Activated CD4-positive, alpha-beta T cell treated with anti-CD3 and anti-CD28 coated beads, Interleukin-2, amount 10 ng/mL, durations not matched to agents 24 days and 14 days (primary cell): Measurements from ENCODE around the gene TBX18. TPM values are rescaled to one million over a fixed set of nuclear protein-coding genes. Genes with fewer than 3 reads are reported as not detected.

Source experiments
- DNase-seq: peaks from one replicate; pipeline ENCODE4 v3.0.0; 2022
- H3K27ac Mint-ChIP-seq: one replicate; pipeline ENCODE4 v1.8.0; 2022; ENCODE audit warnings: mild to moderate bottlenecking, mixed read lengths
- H3K27me3 Mint-ChIP-seq: one replicate; pipeline ENCODE4 v1.8.0; 2022; ENCODE audit warnings: mixed read lengths
- H3K36me3 Mint-ChIP-seq: one replicate; pipeline ENCODE4 v1.8.0; 2022; ENCODE audit warnings: low read depth, mild to moderate bottlenecking, mixed read lengths
- H3K4me1 Mint-ChIP-seq: one replicate; pipeline ENCODE4 v1.8.0; 2021; ENCODE audit warnings: mixed read lengths
- H3K4me3 Mint-ChIP-seq: one replicate; pipeline ENCODE4 v1.8.0; 2022; ENCODE audit warnings: mild to moderate bottlenecking, moderate library complexity, mixed read lengths
- H3K9me3 Mint-ChIP-seq: one replicate; pipeline ENCODE4 v1.8.0; 2021; ENCODE audit warnings: mixed read lengths
- intact Hi-C: fragments of 100-400 bp; cut with micrococcal nuclease; formaldehyde crosslinking; loops from one replicate; pipeline ENCODE4 v1.15.1; 2023
- total RNA-seq: library from RNA; stranded (reverse); gene quantifications from 2 replicates; pipeline ENCODE4 v1.2.3, GENCODE V29; 2022

TBX18 gene
- total RNA-seq, 1 donor from 2014 or later = not detected

DNA sequence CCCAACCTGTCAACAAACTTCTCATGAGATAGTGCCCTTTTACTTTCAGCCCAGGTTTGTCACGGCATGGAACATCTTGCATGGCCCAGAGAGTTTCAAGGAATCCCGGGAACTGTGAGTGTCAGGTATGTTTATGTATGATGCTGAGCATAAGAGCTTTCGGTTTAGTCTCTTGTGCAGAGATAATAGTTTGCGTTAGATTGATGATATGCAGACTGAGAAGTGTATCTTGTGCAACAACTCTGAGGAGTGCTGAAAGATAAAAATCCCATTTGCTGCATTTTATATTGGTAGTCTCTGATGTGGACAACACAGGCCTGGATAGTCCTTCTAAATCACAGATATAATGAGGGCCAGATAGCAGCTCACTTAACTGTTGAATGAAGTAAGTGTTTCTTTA, 99.0 kb downstream of the TBX18 start:
- no peak for DNase-seq
- no peak overlapping the region for H3K27ac Mint-ChIP-seq
- no peak overlapping the region for H3K4me3 Mint-ChIP-seq
- H3K36me3 Mint-ChIP-seq = no peaks in the 10 kb centered on the region
- intact Hi-C loops = no loop called here
- H3K4me1 Mint-ChIP-seq = no peaks in the 10 kb centered on the region
- H3K9me3 Mint-ChIP-seq = no peaks in the 10 kb centered on the region
- H3K27me3 Mint-ChIP-seq = no peaks in the 10 kb centered on the region

DNA sequence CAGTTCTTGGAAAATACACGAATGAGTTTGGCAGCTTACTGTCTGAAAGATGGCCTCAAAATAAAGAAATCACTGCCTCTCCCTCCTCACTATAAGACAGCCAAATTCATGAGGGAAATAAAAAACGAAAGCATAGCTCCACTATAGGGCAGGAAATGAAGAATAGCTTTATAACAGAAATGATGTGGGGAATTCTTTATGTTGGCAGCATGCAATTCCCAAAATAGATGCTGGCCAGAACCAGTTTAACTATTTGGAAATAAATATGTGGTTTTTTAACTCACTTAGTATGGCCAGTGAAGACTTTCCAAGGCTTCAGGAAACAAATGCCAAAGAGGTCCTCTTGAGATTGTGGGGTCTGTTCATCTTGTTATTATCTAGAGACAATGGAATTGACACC, 100.5 kb downstream of the TBX18 start:
- Mint-ChIP-seq H3K4me1 (no peaks in the 10 kb centered on the region), H3K27ac (no peak overlapping the region), H3K4me3 (no peak overlapping the region), H3K27me3 (no peaks in the 10 kb centered on the region), H3K36me3 (no peaks in the 10 kb centered on the region), H3K9me3 (no peaks in the 10 kb centered on the region)
- intact Hi-C loops = no loop called here
- DNase-seq = no peak

DNA sequence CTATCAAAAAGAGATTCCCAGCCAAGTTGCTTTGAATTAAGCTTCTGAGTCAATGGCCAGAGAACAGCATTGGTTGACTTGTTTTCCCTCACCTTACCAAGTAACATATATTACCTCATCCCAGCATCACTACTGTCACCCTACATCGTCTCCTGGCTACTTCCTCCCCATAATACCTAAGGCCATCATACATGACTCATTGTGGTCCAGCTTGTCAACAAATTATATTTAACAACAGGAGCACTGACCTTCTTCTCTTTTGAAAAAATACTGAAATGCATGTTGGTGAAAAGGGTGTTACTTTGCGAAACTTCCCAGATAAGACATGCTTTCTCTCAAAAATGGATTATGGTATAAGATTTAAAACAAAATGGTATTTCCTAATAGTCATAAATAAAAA, 106.9 kb downstream of the TBX18 start:
- intact Hi-C loops = no loop called here
- Mint-ChIP-seq H3K27ac (no peak overlapping the region), H3K4me1 (no peaks in the 10 kb centered on the region), H3K9me3 (no peaks in the 10 kb centered on the region), H3K36me3 (no peaks in the 10 kb centered on the region), H3K27me3 (no peaks in the 10 kb centered on the region), H3K4me3 (no peak overlapping the region)
- no peak for DNase-seq

DNA sequence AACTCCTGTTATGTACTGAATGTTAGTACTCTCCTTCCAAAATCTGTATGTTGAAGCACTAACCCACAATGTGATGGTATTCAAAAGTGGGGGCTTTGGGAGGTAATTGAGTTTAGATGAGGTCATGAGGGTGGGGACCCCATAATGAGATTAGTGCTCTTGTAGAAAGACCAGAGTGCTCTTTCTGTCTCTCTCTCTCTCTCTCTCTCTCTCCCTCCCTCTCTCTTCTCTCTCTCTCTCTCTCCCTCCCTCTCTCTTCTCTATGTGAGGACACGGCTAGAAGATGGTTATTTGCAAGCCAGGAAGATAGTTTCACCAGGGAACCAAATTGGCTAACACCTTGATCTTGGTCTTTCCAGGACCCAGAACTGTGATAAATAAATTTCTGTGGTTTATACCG, 107.4 kb downstream of the TBX18 start:
- Mint-ChIP-seq H3K27ac (no peak overlapping the region), H3K4me3 (no peak overlapping the region), H3K9me3 (no peaks in the 10 kb centered on the region), H3K4me1 (no peaks in the 10 kb centered on the region), H3K27me3 (no peaks in the 10 kb centered on the region), H3K36me3 (no peaks in the 10 kb centered on the region)
- no peak for DNase-seq
- intact Hi-C loops = no loop called here

DNA sequence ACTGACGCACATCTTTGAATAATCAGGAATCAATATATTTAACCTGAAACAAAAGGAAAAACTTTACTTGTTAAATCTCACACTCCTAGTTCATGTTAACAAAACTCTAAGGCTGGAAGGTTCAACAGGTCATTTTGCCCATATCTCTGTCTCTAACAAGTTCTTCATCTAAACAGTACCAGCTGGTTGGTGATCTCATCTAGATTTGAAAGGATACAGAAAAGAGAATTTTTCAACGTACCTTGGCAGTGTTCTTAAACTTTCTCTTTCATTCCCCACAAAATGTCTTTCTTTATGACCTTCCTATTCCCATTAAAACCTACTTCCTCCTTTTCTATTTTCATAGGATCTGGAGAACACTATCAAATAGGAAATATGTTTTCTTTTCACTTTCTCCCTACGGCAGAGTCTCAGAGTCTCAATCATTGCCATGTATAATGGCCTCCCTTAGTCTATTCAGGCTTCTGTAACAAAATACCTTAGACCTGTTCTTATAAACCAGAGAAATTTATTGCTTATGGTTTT, 111.3 kb downstream of the TBX18 start:
- Mint-ChIP-seq H3K4me3 (no peak overlapping the region), H3K4me1 (no peaks in the 10 kb centered on the region), H3K9me3 (no peaks in the 10 kb centered on the region), H3K27me3 (no peaks in the 10 kb centered on the region), H3K36me3 (no peaks in the 10 kb centered on the region), H3K27ac (no peak overlapping the region)
- intact Hi-C loops = no loop called here
- DNase-seq = no peak

DNA sequence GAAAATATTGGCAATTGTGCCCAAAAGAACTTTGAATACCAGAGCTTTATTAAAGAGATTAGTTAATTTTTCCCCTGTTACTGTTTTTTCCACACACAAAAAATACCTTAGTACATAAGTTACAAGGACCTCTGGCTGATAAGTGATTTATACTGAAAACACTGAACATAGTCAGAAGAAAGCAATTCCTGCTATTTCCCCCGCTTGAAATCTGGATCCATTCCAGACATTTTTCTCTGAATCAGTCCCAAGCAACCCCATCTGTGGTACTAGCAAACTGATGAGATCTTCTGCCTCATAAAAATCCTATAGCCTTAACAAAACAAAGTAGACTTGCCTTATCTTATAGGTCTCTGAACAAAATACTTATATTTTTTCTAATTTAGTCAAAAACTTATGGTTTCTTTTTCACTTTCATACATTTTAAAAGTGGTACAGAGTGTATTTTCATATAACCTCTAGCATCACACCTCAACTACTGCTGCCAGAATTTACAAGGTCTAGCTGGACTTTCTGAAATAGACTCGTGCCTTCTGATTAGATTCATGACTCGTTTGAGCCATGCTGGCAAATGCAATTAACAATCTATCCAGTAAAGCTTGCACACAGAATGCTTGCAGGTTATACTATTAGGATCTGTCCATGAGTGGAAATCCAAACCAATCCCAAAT, 111.9 kb downstream of the TBX18 start:
- intact Hi-C loops = no loop called here
- DNase-seq = no peak
- Mint-ChIP-seq H3K9me3 (no peaks in the 10 kb centered on the region), H3K27me3 (no peaks in the 10 kb centered on the region), H3K4me1 (no peaks in the 10 kb centered on the region), H3K27ac (no peak overlapping the region), H3K36me3 (no peaks in the 10 kb centered on the region), H3K4me3 (no peak overlapping the region)

DNA sequence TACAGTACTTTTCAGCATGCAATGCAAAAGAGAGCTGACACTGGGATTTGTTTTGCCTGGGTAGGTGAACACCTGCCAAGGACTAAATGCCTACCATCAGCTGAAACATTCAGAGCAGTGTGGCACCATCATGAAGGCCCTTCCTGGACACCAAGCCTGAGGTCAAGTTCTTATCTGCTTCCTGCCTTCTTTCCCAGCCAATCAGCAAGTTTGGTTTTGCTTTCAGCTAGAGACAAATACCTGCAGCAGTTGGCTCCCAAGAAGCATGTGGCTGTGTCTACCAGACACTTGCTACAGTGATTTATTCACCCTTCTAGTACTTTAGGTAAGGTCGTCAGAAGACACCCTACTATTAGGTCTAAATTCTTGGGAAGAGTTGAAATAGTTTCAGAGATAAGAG, 112.8 kb downstream of the TBX18 start:
- Mint-ChIP-seq H3K4me1 (no peaks in the 10 kb centered on the region), H3K36me3 (no peaks in the 10 kb centered on the region), H3K27me3 (no peaks in the 10 kb centered on the region), H3K9me3 (no peaks in the 10 kb centered on the region), H3K27ac (no peak overlapping the region), H3K4me3 (no peak overlapping the region)
- DNase-seq = no peak
- intact Hi-C loops = no loop called here

DNA sequence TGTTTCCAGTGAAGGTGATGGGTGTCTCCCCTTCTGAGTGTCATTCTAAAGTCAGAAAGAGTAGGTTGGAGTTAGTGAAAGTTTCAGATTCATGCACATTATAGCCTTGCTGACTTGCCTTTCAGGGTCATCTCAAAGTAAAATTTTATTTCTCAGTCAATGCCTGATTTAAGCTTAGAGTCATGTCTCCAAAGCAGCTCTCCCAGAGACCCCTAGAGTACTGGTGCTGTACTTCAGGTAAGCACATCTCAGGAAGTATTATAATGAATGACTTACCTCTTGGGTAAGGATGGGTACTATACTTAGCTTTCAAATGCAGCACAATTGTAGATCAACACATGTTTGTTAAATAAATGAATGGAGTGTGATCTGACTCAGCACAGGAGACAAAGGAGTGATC, 116.0 kb downstream of the TBX18 start:
- H3K4me3 Mint-ChIP-seq = no peak overlapping the region
- H3K27me3 Mint-ChIP-seq = no peaks in the 10 kb centered on the region
- no peak overlapping the region for H3K27ac Mint-ChIP-seq
- H3K9me3 Mint-ChIP-seq = no peaks in the 10 kb centered on the region
- H3K36me3 Mint-ChIP-seq = no peaks in the 10 kb centered on the region
- intact Hi-C loops = no loop called here
- no peak for DNase-seq
- H3K4me1 Mint-ChIP-seq = no peaks in the 10 kb centered on the region

DNA sequence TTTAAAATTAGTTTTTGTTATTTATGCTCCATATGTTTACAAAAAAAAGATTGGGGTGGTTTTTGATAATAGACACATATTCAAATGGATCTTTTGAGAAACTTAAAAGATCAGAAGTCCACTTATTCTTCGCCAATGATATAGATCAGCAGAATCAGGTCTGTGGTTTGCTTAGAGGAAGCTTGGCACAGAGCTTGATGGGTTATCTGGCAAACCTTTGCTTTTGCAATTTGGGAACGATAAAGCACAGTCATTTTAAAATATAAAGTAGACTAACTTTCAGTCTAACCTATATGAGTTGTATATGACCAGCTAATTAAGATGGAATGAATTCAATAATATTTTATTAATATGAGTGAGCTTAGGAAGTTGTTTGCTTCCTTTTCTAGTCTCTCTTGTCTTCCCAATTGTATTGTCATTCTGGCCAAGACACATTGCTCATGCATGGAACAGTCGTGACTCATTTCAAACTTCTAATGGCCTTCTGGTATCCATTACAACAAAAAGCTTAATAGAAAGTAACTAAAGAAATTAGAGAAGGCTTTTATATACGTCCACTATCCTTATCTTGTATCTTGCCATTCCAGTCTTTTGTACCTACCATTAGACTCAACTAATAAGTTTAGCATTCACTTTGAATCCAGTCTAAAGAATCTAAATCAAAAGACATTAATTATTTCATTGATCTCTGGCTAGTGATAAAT, 118.7 kb downstream of the TBX18 start:
- intact Hi-C loops = no loop called here
- Mint-ChIP-seq H3K4me3 (no peak overlapping the region), H3K36me3 (no peaks in the 10 kb centered on the region), H3K27ac (no peak overlapping the region), H3K27me3 (no peaks in the 10 kb centered on the region), H3K4me1 (no peaks in the 10 kb centered on the region), H3K9me3 (no peaks in the 10 kb centered on the region)
- no peak for DNase-seq

DNA sequence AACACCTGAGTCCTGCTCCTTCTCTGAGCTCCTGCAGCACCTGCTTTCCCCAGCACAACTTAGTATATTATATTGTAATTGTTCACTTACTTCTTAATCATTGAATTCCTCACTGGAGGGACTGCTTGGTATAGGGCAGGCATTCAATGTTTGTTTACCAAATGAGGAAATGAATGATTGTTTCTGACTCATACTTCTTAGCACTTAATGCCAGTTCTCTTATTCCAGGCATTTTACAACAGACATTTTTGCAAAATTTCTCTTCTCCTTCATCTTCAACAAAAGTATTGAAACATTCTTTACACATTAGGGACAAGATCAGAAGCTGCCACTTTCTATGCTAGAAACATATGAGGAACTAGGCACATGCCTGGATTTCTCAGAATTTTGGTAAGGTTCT, 119.4 kb downstream of the TBX18 start:
- H3K36me3 Mint-ChIP-seq = no peaks in the 10 kb centered on the region
- H3K4me3 Mint-ChIP-seq = no peak overlapping the region
- H3K27me3 Mint-ChIP-seq = no peaks in the 10 kb centered on the region
- H3K4me1 Mint-ChIP-seq = no peaks in the 10 kb centered on the region
- intact Hi-C loops = no loop called here
- H3K27ac Mint-ChIP-seq = no peak overlapping the region
- DNase-seq = no peak
- H3K9me3 Mint-ChIP-seq = no peaks in the 10 kb centered on the region

DNA sequence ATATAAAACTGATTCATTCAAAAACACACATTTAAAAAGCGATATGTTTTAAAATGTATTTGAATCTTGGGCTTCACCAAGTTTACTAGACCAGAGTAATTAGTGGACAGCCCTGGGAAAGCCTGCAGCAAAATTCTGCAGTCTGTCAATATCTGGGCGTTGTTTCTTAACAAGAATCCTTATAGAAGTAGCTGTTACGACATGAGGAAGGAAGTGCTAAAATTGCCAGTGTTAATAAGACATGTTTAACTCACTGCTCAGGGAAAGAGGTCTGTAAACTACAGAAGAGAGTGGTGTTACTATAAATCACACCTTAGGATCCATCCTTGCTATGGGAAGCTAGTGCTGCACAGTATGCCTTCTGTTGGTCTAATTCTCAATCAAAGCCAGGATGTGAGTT, 120.6 kb downstream of the TBX18 start:
- Mint-ChIP-seq H3K9me3 (no peaks in the 10 kb centered on the region), H3K4me3 (no peak overlapping the region), H3K27me3 (no peaks in the 10 kb centered on the region), H3K36me3 (no peaks in the 10 kb centered on the region), H3K27ac (no peak overlapping the region), H3K4me1 (no peaks in the 10 kb centered on the region)
- intact Hi-C loops = no loop called here
- DNase-seq = no peak

DNA sequence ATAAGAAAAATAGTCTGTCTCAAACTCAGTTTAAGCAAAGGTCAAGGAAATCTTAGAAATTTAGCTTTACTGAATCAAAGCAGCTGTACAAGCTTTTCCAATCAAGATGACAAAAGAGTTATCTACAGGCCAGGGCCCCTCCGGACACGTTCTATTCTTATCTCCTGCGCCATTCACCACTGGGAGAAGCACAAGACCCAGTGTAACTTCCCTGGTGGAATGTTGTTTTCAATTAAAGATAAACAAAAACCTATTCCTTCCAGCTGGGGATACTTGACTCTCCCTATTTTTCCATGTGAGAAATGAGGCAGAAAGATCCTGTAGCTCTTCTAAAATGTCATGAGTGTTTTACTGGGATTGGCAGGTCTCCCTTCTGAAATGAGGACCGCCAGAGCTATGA, 123.3 kb downstream of the TBX18 start:
- intact Hi-C loops = no loop called here
- no peak for DNase-seq
- H3K36me3 Mint-ChIP-seq = no peaks in the 10 kb centered on the region
- no peak overlapping the region for H3K27ac Mint-ChIP-seq
- no peaks in the 10 kb centered on the region for H3K4me1 Mint-ChIP-seq
- H3K27me3 Mint-ChIP-seq = no peaks in the 10 kb centered on the region
- H3K9me3 Mint-ChIP-seq = no peaks in the 10 kb centered on the region
- no peak overlapping the region for H3K4me3 Mint-ChIP-seq

DNA sequence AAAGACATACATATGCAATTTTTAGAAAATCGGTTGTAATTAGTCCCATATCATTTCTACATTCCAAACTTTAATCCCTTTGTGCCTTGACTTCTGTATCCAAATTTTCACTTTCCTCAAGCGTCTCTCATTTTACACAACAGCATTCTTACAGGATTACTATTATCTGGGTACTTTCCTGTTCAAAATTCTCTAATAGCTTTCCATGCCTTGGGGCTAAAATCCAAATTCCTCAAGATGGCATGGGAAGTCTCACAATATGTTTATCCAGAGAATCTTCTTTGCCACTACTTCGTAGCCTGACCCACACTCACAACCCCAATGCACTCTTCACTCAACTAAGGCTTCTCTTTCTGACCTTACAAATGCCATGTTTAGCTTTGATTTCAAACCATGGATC, 125.0 kb downstream of the TBX18 start:
- no peak overlapping the region for H3K4me3 Mint-ChIP-seq
- intact Hi-C loops = no loop called here

DNA sequence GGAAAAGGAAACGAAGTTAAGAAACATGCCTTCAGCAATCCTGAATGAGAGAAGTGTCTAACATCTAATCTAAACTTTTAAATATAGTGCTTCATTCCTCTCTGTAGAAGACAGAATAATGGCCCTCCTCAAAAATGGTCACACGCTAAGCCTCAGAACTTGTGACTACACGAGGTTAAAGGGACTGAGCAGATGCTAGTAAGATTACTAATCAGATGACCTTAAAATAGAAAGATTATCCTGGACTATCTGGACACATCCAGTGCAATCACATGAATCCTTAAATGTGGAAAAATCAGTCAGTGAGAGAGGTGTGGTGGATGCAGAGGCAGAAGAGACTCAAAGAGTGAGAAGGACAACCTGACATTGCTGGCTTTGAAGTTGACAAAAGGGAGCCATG, 126.1 kb downstream of the TBX18 start:
- Mint-ChIP-seq H3K27ac (no peak overlapping the region), H3K36me3 (no peaks in the 10 kb centered on the region), H3K9me3 (no peaks in the 10 kb centered on the region), H3K27me3 (no peaks in the 10 kb centered on the region), H3K4me1 (no peaks in the 10 kb centered on the region), H3K4me3 (no peak overlapping the region)
- no peak for DNase-seq
- intact Hi-C loops = no loop called here

More for the DNA sequence above, 125.0 kb downstream of the TBX18 start:
- Mint-ChIP-seq H3K4me1 (no peaks in the 10 kb centered on the region), H3K27ac (no peak overlapping the region), H3K27me3 (no peaks in the 10 kb centered on the region), H3K36me3 (no peaks in the 10 kb centered on the region), H3K9me3 (no peaks in the 10 kb centered on the region)
- no peak for DNase-seq
